Kidney (tissue), 14 donors: Measurements from ENCODE around the gene SLC25A12. TPM values are rescaled to one million over a fixed set of nuclear protein-coding genes. Genes with fewer than 3 reads are reported as not detected.

Source experiments
- DNase-seq, 5 donors: peaks; one replicate each; pipeline ENCODE4 v3.0.0-alpha.2; 2013 to 2020
- FAIRE-seq: peaks from 2 replicates; lab custom pipeline; 2012; peaks lifted over from hg19 to GRCh38; lab: Jason Lieb, UNC
- H3K27ac ChIP-seq, 2 donors: one replicate each; pipeline ENCODE4 v1.7.0; 2013; ENCODE audit warnings: low read depth in 2 of 2, low read length in 2 of 2, inconsistent platforms in 1 of 2
- H3K27me3 ChIP-seq: one replicate; pipeline ENCODE4 v1.7.1; 2013; ENCODE audit warnings: low read length, inconsistent platforms; ENCODE audit not compliant: control insufficient read depth, insufficient read depth
- H3K36me3 ChIP-seq, 3 donors: one replicate each; pipeline versions ENCODE4 v1.7.0 to v1.7.1; 2013; ENCODE audit warnings: low read length in 3 of 3, control low read depth in 1 of 3, inconsistent platforms in 1 of 3; ENCODE audit not compliant: insufficient read depth in 3 of 3, control insufficient read depth in 2 of 3
- H3K4me1 ChIP-seq, 3 donors: one replicate each; pipeline versions ENCODE4 v1.7.0 to v1.7.1; 2013; ENCODE audit warnings: low read length in 3 of 3, inconsistent platforms in 1 of 3, low read depth in 1 of 3; ENCODE audit not compliant: control insufficient read depth in 2 of 3, insufficient read depth in 2 of 3
- H3K4me3 ChIP-seq, 3 donors: one replicate each; pipeline versions ENCODE4 v1.7.0 to v1.8.1; 2013; ENCODE audit warnings: low read length in 3 of 3, control low read depth in 1 of 3, inconsistent platforms in 1 of 3
- H3K9ac ChIP-seq, 3 donors: one replicate each; pipeline versions ENCODE4 v1.7.0 to v1.7.1; 2013; ENCODE audit warnings: low read length in 3 of 3, control low read depth in 1 of 3, inconsistent platforms in 1 of 3
- H3K9me3 ChIP-seq, 3 donors: one replicate each; pipeline versions ENCODE4 v1.7.0 to v1.7.1; 2013; ENCODE audit warnings: low read length in 3 of 3, control low read depth in 1 of 3, inconsistent platforms in 1 of 3; ENCODE audit not compliant: control insufficient read depth in 2 of 3, insufficient read depth in 1 of 3
- CTCF ChIP-seq: IDR thresholded peaks from 3 replicates; pipeline ENCODE4 v1.5.1; 2012; ENCODE audit warnings: mild to moderate bottlenecking, moderate library complexity, borderline replicate concordance; ENCODE audit not compliant: insufficient read depth; ENCODE audit errors: extremely low read depth
- intact Hi-C: fragments of 100-400 bp; cut with DNase I; formaldehyde crosslinking; loops from one replicate; pipeline ENCODE4 v1.11.1; 2022
- polyA plus RNA-seq: library from polyadenylated mRNA; stranded (reverse); fragments of 350-450 nt; fragmentation: Illumina TruSeq; extraction: RNeasy Lipid Tissue Mini Kit (QIAGEN cat#74804); gene quantifications from one replicate; pipeline ENCODE4 v1.2.3, GENCODE V29; 2014; ENCODE audit warnings: low read depth, low replicate concordance; ENCODE audit not compliant: insufficient read depth
- total RNA-seq: library from RNA; stranded (reverse); fragmentation: NEBNext Ultra II Directional; extraction: Animal tissue kit (Norgen Biotek cat#: 25700); gene quantifications from one replicate; pipeline ENCODE4 v1.2.1, GENCODE V29; 2021
- donor health status: control.
- donor health status: control.
- donor health status: control.
- donor health status: control.
- donor health status: control.
- donor health status: DM: yes; HTN: yes; CAD: no.
- donor health status: Normal renal cell carcinoma (clear cell type).

Gene SLC25A12
- total and polyA plus RNA-seq, 2 donors from 2014 or later: 21.8 to 24.8 TPM

GRCh38 chr2:171834286-171834685, 59.8 kb downstream of the SLC25A12 start:
- TF ChIP-seq CTCF: no peak
- Histone ChIP-seq H3K4me3 (no peak overlapping the region), H3K9me3 (no peaks in the 10 kb centered on the region), H3K36me3 (peaks cover 19 to 47% (median 23%) of the 10 kb centered on the region in 3 donors), H3K27me3 (no peaks in the 10 kb centered on the region), H3K4me1 (no peaks in the 10 kb centered on the region), H3K27ac (no peak overlapping the region), H3K9ac (no peak overlapping the region)
- no peak for FAIRE-seq
- no peak for DNase-seq
- intact Hi-C loops: no loop called here

- DNase-seq (no peak), FAIRE-seq (no peak)
- Histone ChIP-seq H3K4me1 (no peaks in the 10 kb centered on the region), H3K27me3 (no peaks in the 10 kb centered on the region), H3K9ac (no peak overlapping the region), H3K27ac (no peak overlapping the region), H3K36me3 (peaks cover 19 to 47% (median 23%) of the 10 kb centered on the region in 3 donors), H3K9me3 (no peaks in the 10 kb centered on the region), H3K4me3 (no peak overlapping the region)
- no peak for TF ChIP-seq CTCF
- intact Hi-C loops: no loop called here
Observed at GRCh38 chr2:171832489-171832888, 61.6 kb downstream of the SLC25A12 start.

- Histone ChIP-seq H3K36me3 (peaks cover 19 to 33% (median 20%) of the 10 kb centered on the region in 3 donors), H3K27me3 (no peaks in the 10 kb centered on the region), H3K4me1 (no peaks in the 10 kb centered on the region), H3K9me3 (no peaks in the 10 kb centered on the region), H3K4me3 (no peak overlapping the region), H3K9ac (no peak overlapping the region), H3K27ac (no peak overlapping the region)
- no peak for FAIRE-seq
- DNase-seq: no peak
- intact Hi-C loops: no loop called here
- no peak for TF ChIP-seq CTCF
Observed at GRCh38 chr2:171830039-171830438, 64.0 kb downstream of the SLC25A12 start.

GRCh38 chr2:171824086-171824485, 70.0 kb downstream of the SLC25A12 start:
- Histone ChIP-seq H3K4me3 (no peak overlapping the region), H3K27me3 (no peaks in the 10 kb centered on the region), H3K27ac (no peak overlapping the region), H3K4me1 (no peaks in the 10 kb centered on the region), H3K36me3 (peaks cover 0 to 2% (median 0%) of the 10 kb centered on the region in 3 donors), H3K9me3 (no peaks in the 10 kb centered on the region), H3K9ac (no peak overlapping the region)
- FAIRE-seq (no peak), DNase-seq (no peak)
- TF ChIP-seq CTCF: no peak
- intact Hi-C loops: no loop called here
